HG02852 (cell line): Measurements from ENCODE around the gene CCDC87.
"Not testable (repeated sequence)": the region's sequence is repeated elsewhere in the genome, so short reads cannot be mapped to it uniquely, and the experiment has no call there.

ENCODE experiments used
- ATAC-seq: cut with Tn5 transposase; IDR thresholded peaks from one replicate; pipeline ENCODE4 v1.9.1; 2021; ENCODE audit warnings: mild to moderate bottlenecking, moderate library complexity; ENCODE audit not compliant: unreplicated experiment

Gene CCDC87, protein sequence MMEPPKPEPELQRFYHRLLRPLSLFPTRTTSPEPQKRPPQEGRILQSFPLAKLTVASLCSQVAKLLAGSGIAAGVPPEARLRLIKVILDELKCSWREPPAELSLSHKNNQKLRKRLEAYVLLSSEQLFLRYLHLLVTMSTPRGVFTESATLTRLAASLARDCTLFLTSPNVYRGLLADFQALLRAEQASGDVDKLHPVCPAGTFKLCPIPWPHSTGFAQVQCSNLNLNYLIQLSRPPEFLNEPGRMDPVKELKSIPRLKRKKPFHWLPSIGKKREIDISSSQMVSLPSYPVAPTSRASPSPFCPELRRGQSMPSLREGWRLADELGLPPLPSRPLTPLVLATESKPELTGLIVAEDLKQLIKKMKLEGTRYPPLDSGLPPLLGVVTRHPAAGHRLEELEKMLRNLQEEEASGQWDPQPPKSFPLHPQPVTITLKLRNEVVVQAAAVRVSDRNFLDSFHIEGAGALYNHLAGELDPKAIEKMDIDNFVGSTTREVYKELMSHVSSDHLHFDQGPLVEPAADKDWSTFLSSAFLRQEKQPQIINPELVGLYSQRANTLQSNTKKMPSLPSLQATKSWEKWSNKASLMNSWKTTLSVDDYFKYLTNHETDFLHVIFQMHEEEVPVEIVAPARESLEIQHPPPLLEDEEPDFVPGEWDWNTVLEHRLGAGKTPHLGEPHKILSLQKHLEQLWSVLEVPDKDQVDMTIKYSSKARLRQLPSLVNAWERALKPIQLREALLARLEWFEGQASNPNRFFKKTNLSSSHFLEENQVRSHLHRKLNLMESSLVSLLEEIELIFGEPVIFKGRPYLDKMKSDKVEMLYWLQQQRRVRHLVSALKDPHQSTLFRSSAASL

DNA sequence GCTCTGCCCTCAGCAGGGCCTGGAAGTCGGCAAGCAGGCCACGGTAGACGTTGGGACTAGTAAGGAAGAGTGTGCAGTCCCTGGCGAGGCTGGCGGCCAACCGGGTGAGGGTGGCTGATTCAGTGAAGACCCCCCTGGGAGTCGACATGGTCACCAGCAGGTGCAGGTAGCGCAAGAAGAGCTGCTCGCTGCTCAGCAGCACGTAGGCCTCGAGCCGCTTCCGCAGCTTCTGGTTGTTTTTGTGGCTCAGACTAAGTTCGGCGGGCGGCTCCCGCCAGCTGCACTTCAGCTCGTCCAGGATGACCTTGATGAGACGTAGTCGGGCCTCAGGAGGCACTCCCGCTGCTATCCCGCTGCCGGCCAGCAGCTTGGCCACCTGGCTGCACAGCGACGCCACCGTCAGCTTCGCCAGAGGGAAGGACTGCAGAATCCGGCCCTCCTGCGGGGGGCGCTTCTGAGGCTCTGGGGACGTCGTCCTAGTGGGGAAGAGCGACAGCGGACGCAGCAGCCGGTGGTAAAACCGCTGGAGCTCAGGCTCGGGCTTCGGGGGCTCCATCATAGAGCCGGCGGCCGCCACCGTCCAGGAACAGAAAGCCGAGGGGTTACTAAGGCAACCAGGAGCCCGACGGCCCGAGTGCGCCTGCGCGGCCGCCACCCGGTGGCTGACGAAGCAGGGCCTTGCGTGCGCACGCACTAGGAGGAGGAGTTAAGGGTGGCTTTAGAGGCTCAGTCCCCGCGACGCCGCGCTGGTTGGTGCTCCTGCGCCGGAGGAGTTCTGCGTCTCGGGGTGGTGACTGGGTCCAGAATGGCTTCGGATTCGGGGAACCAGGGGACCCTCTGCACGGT is at the start of gene CCDC87, which contains the start of gene CCS:
CCDC87 (minus strand) TSS at position 607 of the 846 bp plus-strand sequence; CDS start at position 559, 48 bp downstream.
CCS (plus strand) TSS at position 729 of the 846 bp plus-strand sequence; CDS start at position 806, 77 bp downstream.
- ATAC-seq = peak; percentile 90

DNA sequence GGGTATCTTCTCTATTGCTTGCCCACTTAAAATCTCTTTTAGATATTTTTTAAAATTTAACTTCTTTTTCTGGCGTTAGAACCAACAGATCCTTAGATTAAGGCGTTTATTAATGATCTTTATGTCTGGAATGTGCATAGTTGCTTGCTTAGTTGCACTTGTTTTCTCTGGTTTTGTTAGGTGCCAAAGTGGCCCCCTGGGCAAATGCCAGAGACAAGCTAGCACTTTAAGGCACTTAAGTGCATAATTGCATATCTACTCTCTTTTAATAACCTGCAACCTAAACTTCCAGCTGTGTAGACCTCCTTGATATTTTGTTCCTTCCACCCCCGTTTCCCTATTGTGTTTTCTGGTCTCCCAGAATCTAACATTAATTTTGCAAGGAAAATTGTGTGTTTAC is 49.0 kb upstream of the CCDC87 start:
- no peak for ATAC-seq

DNA sequence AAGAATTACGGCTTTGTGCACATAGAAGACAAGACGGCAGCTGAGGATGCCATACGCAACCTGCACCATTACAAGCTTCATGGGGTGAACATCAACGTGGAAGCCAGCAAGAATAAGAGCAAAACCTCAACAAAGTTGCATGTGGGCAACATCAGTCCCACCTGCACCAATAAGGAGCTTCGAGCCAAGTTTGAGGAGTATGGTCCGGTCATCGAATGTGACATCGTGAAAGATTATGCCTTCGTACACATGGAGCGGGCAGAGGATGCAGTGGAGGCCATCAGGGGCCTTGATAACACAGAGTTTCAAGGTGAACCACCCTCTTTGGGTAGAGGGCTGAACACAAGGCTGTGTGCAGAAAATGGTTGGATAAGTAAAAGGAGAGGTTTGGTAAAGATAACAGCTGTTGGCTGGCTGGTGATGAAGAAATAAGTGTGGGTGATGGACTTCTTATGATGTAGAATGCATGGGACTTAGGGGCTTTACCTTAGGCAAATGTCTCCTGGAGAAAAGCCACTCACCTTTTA is 47.0 kb upstream of the CCDC87 start:
- not testable (repeated sequence) for ATAC-seq

DNA sequence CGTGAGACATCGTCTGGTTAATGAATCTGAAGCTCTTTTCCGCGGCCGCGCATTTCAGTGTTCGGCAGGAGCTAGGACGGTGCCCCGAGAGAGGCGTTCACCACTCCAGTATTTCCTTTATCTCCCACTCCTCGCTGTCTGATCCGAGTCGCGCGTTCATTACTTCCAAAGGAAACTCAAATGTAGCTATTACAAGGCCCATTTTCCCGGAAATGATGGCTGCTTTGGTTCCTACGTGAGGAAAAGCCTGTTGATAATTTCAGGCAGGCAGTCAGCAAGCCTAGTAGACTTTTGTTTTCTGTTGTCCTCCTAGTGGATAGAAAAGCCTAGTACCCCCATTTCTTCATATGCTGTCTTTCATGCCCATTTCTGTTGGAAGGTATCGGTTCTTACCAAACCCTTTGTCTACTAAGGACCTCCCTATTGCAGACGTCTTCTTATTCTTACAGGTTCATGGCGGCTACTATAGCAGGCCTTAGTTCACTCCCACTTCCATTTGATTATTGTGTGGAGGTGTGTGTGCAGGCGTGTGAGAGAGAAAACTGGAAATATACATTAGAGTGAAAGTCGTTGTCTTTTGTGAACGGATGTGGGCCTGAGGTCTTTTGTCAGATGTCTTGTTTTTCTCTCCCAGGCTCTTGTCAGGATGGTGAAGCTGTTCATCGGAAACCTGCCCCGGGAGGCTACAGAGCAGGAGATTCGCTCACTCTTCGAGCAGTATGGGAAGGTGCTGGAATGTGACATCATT is 46.4 kb upstream of the CCDC87 start:
- ATAC-seq = no peak

DNA sequence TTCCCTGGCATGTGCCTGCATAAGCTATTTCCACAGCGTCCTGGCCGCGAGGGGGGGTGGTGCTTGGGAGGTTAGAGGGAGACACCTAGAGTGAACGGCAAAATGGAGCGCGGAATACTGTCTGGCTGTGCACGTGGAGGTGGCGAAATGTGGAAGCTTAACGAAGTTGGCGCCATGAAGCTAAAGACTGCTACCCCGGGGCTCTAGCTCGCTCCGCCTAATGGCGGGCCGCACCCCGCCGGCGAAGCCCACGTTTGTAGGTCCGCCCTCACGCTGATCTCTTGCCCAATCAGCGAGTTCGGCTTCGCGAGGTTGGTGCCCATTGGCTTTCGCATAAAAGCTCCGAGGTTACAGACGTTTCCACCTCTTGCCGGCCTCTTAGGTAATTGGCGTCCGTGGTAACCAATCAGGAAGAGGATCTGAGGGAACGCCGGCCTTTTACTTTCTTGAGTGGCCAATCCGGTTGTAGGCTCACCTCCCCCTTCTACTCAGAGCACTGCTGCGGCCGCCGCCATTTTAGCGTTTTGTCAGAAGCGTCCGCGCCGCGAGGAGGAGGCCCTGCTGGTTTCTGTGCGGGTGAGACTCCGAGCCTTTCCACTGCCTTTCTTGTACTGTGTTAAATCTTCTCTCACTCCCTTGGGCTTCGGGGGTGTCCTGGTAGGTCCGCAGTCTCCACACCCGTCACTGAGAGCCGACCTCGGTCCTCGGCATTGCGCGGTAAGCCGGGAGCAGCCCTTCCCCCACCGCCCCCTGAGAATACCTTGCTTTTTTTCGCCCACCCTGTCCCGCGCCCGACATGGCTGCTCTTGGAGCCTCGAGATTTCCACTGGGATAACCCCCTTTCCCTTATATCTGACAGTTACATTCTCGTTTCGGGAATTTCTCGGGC is 45.6 kb upstream of the CCDC87 start, which contains the start of gene RBM4:
RBM4 (plus strand) TSS at position 527 of the 889 bp plus-strand sequence. CDS start 1,009 bp downstream, outside the sequence.
- peak; percentile 92 for ATAC-seq

DNA sequence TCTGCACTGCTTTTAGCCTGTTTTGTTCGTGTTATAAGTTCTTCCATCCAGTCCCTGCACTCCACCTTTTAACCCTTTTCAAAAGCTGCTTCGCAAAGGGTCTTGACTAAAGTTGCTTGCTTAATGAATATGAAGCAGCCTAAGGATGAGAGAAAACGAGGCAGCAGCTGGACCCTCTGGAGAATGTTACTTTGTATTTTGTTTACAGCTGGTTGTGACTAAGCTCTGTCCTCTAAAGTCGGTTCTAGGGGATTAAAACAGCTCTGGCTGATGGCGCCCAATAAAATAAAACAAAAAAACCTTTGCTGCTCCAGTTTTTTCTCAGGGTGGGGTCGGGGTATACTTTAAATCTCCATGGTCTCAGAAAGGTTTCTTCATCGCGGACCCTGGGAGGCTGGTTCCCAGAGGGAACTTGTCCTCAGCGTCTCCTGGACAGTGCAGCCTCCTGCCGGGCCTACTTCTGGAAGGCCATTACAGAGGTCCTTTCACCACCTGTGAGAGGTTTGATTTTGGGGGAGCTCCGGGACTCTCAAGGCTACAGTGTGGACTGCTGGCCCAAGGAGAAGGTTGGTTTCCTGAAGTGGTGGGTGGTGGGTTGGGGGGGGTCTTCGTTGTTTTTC is 44.8 kb upstream of the CCDC87 start:
- no peak for ATAC-seq

DNA sequence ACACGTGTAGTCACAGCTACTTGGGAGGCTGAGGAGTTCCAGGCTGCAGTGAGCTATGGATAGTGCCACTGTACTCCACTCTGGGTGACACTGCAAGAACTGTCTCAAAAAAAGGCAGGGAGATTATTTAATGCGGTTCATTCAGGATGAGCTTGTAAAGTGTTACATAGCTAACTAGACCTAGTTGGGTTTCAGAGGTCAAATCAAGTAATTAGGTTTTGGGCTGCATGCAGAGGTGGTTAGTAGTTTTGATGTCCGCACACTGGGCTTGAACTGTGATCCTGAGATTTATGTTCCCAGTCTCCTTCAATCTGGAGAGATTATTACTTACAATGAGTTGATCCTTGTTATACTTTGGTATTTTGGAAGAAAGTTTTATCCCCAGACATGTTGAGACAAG is 43.5 kb upstream of the CCDC87 start:
- ATAC-seq = no peak

DNA sequence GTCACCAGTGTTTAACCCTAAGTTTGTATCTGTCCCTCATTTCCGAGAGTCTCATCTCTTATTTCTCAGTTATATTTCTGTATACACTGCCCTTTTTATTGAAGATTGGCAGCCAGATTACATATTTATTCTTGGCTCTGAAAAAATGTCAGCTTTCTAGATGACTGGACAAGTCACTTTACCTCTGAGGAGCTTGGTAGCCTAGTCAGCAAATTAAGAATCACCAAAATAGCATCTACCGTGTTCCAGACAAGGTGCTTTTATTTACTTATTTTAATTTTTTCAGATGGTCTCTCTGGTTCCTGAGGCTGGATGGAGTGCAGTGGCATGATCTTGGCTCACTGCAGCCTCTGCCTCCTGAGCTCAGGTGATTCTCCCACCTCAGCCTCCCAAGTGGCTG is 40.1 kb upstream of the CCDC87 start:
- no peak for ATAC-seq

DNA sequence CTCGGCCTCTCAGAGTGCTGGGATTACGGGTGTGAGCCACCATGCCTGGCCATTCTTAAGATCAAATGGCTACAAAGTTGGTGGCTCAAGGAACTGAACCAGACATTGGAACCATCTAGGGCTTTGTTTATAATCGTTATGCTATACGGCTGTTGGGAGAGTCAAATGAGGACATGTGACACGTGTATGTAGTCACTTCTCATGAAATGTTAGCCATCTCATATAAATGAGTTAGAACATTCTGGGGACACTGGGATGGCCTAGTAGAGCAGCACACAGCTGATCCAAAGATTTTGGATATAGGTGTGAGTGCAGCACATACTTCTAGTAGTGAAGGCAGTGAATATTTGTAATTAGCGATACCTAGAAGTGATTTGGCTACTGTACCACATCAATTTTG is 39.0 kb upstream of the CCDC87 start:
- no peak for ATAC-seq

DNA sequence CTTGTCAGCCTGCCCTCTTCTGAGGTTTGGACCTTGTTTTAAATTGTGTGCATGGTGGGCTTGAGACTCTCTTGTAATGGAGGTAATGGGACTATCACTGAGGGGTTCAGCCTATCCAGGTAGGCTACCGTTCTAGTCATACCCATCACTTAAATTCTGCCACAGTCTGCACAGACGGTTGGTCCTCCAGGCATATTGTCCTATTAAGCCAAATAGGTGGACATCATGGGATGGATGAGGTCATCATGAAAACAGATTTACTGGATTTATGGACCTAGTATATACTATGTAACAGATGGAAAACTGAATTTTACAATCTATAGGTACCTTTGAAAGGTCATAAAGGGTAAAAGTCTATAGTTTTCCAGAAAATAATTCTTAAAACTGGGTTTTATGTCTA is 36.5 kb upstream of the CCDC87 start:
- no peak for ATAC-seq

DNA sequence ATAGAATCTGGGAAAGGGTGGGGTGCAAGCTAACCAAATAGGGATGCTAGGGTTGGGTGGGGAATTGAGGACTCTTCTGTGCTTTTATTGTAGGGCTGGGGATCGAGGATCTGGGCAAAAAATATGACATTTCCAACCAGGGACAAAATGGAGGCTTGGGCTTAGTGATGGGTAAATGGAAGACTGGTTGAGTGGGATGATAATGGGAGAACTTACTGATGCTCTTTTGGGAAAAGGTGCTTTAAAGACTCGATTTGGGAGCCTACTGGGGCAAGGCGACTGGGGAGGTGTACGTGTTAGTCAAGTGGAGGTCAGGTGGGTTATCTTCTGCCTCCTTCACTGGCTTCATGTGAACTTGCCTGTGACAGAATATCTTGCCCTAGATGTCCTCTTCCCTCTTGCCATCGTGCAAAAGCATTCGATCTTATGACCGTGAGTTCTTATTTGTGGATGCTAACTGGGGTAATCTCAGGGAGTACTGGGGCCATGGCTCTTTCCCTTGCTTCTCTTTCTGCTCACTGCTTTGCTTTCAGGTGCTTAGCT is 35.3 kb upstream of the CCDC87 start:
- ATAC-seq = no peak

DNA sequence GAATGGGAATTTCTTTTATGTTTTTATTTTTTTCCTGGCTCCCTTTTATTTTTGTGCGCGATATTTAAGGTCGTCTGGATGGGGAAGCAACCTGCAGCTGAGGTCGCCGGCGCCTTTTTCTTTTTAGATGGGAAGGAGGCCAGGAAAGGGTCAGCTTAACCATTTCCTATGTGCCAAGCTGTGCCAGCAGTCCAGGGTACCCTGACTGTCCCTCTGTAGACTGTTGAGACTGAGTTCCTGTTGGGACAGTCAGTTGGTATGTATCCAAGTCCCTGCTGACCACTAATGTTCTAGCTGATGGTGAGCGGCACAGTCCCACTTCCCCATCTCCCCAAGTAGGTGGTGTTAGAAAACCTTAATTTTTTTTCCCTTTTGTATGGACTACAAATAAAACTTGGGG is 34.1 kb upstream of the CCDC87 start:
- no peak for ATAC-seq

DNA sequence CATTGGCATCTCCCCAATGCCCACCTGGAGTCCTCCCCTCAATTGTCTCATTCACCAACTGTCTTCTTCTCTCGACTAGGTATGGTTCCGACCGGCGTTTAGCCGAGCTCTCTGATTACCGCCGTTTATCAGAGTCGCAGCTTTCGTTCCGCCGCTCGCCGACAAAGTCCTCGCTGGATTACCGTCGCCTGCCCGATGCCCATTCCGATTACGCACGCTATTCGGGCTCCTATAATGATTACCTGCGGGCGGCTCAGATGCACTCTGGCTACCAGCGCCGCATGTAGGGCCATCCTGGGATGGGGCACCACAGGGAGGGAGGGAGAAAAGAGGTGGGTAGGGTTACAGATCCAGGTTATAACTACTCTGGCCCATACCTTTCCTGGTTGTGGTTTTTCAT is 33.5 kb upstream of the CCDC87 start:
- ATAC-seq = no peak

DNA sequence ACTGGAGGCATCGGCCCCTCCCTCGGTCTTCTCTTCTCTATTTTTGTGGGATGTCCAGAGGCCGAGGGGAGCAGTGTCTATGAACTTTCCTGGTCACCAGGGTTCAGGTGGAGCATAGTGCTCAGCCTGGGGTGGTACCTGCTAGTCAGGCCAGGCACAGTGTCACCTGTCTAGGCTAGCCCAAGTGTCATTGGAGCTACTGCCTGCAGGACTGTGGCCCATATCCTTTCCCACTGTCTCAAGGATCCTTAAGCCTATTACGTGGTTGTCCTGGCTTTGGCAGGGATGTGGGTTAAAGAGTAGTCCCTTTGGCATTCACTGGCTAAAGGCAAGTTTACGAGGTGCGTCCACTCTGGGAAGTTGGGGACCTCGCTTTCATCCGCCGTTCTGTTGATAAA is 32.9 kb upstream of the CCDC87 start:
- ATAC-seq = no peak

DNA sequence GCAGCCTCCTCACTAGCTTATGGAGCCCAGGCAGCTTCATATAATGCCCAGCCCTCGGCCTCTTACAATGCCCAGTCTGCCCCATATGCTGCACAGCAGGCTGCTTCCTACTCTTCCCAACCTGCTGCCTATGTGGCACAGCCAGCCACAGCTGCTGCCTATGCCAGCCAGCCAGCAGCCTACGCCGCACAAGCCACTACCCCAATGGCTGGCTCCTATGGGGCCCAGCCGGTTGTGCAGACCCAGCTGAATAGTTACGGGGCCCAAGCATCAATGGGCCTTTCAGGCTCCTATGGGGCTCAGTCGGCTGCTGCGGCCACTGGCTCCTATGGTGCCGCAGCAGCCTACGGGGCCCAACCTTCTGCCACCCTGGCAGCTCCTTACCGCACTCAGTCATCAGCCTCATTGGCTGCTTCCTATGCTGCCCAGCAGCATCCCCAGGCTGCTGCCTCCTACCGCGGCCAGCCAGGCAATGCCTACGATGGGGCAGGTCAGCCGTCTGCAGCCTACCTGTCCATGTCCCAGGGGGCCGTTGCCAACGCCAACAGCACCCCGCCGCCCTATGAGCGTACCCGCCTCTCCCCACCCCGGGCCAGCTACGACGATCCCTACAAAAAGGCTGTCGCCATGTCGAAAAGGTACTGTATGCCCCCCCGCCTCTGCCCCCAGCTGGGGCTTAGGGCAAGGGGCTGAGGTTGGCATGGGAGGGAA is 32.3 kb upstream of the CCDC87 start:
- no peak for ATAC-seq

DNA sequence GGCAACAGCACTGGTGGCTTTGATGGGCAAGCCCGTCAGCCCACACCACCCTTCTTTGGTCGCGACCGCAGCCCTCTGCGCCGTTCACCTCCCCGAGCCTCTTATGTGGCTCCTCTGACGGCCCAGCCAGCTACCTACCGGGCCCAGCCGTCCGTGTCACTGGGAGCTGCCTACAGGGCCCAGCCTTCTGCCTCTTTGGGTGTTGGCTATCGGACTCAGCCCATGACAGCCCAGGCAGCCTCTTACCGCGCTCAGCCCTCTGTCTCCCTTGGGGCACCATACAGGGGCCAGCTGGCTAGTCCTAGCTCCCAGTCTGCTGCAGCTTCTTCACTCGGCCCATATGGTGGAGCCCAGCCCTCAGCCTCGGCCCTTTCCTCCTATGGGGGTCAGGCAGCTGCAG is 31.6 kb upstream of the CCDC87 start:
- no peak for ATAC-seq

DNA sequence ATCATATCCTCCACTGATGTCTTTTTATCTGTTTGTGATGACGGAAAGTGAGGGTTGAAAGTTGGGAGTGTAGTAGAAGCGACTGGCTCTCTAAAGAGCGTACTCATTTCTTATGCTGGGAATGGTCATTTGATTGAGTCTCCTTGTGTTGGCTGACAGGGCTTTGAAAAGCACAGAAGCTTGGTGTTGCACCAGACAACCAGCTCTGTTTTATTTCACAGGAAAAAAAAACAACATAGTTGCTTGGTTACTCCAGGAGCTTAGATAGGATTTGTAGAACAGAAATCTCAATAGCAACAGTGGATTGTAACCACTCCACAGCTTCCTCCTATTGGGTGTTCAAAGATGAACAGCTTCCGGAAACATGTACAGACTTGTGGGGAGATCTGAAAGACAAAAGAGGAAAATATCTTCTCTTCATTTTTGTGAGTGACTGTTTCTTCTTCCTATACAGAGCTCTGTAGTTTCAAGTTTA is 26.3 kb upstream of the CCDC87 start:
- ATAC-seq = no peak
